Loucy (cell line): Measurements from ENCODE around the gene GCAT.

ENCODE experiments used
- H2AFZ ChIP-seq: fragments of 200-600 bp; sonication (generic); 2 replicates; pipeline ENCODE4 v1.6.0; 2016; ENCODE audit warnings: antibody characterized with exemption, mild to moderate bottlenecking, low read length, moderate library complexity
- H3F3A ChIP-seq: fragments of 200-600 bp; 2 replicates; pipeline ENCODE4 v1.6.0; 2016; ENCODE audit warnings: antibody characterized with exemption, low read depth, mild to moderate bottlenecking
- H3K27me3 ChIP-seq: fragments of 200-600 bp; sonication (generic); 2 replicates; pipeline ENCODE4 v1.6.1; 2014; ENCODE audit warnings: low read length, mild to moderate bottlenecking; ENCODE audit not compliant: insufficient read depth, poor library complexity, severe bottlenecking
- H3K36me3 ChIP-seq: fragments of 200-600 bp; sonication (generic); 2 replicates; pipeline ENCODE4 v1.6.1; 2016; ENCODE audit warnings: low read length; ENCODE audit not compliant: insufficient read depth
- H3K4me1 ChIP-seq: fragments of 200-600 bp; sonication (generic); 2 replicates; pipeline ENCODE4 v1.5.1; 2014; ENCODE audit warnings: low read length, mild to moderate bottlenecking; ENCODE audit not compliant: insufficient read depth, poor library complexity, severe bottlenecking
- H3K4me2 ChIP-seq: fragments of 200-600 bp; sonication (generic); 2 replicates; pipeline ENCODE4 v1.6.0; 2014; ENCODE audit warnings: antibody characterized with exemption, low read length, low read depth, mild to moderate bottlenecking; ENCODE audit not compliant: poor library complexity, severe bottlenecking
- H3K4me3 ChIP-seq: fragments of 200-600 bp; sonication (generic); 2 replicates; pipeline ENCODE4 v1.5.1; 2014; ENCODE audit warnings: low read length, mild to moderate bottlenecking, mixed read lengths; ENCODE audit not compliant: poor library complexity, severe bottlenecking
- H3K79me2 ChIP-seq: fragments of 200-600 bp; sonication (generic); 2 replicates; pipeline ENCODE4 v1.6.1; 2014; ENCODE audit warnings: low read length; ENCODE audit not compliant: insufficient read depth
- H3K9ac ChIP-seq: fragments of 200-600 bp; sonication (generic); 2 replicates; pipeline ENCODE4 v1.6.0; 2014; ENCODE audit warnings: mild to moderate bottlenecking, low read depth, low read length, moderate library complexity; ENCODE audit not compliant: poor library complexity, severe bottlenecking
- H3K9me2 ChIP-seq: fragments of 200-600 bp; sonication (generic); replicated peaks from 2 replicates; pipeline ENCODE4 v1.6.1; 2016; ENCODE audit warnings: low read depth, low read length, mixed read lengths
- H3K9me3 ChIP-seq: fragments of 200-600 bp; sonication (generic); 2 replicates; pipeline ENCODE4 v1.6.1; 2014; ENCODE audit warnings: mild to moderate bottlenecking, antibody characterized with exemption, low read length, low read depth; ENCODE audit not compliant: insufficient read depth
- H4K20me1 ChIP-seq: fragments of 200-600 bp; sonication (generic); 2 replicates; pipeline ENCODE4 v1.6.0; 2014; ENCODE audit warnings: antibody characterized with exemption, low read length, mild to moderate bottlenecking; ENCODE audit not compliant: insufficient read depth, poor library complexity, severe bottlenecking
- EZH2phosphoT487 ChIP-seq: fragments of 200-600 bp; IDR thresholded peaks from 2 replicates; pipeline ENCODE4 v1.6.1; 2018; ENCODE audit warnings: antibody characterized with exemption, mild to moderate bottlenecking, moderate library complexity, borderline replicate concordance
- TF ChIP-seq, protein P1 (sequence below): fragments of 200-600 bp; sonication (generic); conservative IDR thresholded peaks from 2 replicates; pipeline ENCODE4 v1.5.1; 2014; ENCODE audit warnings: mild to moderate bottlenecking, antibody characterized with exemption, low read length

GCAT gene

DNA sequence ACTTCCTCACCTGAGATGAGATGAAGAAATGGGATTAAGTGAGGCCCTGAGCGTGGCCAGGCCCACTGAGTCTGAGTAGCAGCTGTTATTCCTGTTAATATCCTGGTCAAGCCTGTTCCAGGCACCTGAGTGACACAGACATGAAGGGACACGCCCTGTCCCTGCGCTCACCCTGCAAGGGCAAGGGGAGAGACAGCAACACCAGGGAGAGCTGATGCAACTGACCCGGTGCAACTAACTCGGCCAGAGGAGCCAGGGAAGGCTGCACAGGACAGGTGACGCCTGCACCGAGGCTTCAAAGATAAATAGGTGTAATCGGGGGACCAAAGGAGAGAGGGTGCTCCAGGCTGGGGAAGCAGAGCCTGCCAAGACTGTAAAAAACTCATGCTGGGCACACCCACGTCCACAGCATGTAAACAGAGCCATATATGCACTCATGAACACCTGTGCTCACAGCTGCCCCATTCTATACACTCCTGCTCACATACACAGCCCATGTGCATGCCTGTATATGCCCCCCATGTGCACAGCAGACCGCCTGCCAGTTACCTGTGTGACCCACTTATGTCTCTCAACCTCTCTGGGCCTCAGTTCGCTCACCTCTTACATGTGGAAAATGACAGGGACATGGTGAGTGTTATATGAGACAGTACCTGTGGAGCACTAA, 22.8 kb upstream of the GCAT start:
- no peaks in the 10 kb centered on the region for H3K9me2 ChIP-seq
- no peak overlapping the region for H3K9ac ChIP-seq
- H4K20me1 ChIP-seq = no peaks in the 10 kb centered on the region
- H3K4me1 ChIP-seq = no peaks in the 10 kb centered on the region
- no peak overlapping the region for H2AFZ ChIP-seq
- no peaks in the 10 kb centered on the region for H3K27me3 ChIP-seq
- no peaks in the 10 kb centered on the region for H3K36me3 ChIP-seq
- no peak overlapping the region for H3K4me3 ChIP-seq
- H3K9me3 ChIP-seq = no peaks in the 10 kb centered on the region
- H3K4me2 ChIP-seq = no peak overlapping the region
- no peaks in the 10 kb centered on the region for H3K79me2 ChIP-seq
- TF ChIP-seq, protein P1, sequence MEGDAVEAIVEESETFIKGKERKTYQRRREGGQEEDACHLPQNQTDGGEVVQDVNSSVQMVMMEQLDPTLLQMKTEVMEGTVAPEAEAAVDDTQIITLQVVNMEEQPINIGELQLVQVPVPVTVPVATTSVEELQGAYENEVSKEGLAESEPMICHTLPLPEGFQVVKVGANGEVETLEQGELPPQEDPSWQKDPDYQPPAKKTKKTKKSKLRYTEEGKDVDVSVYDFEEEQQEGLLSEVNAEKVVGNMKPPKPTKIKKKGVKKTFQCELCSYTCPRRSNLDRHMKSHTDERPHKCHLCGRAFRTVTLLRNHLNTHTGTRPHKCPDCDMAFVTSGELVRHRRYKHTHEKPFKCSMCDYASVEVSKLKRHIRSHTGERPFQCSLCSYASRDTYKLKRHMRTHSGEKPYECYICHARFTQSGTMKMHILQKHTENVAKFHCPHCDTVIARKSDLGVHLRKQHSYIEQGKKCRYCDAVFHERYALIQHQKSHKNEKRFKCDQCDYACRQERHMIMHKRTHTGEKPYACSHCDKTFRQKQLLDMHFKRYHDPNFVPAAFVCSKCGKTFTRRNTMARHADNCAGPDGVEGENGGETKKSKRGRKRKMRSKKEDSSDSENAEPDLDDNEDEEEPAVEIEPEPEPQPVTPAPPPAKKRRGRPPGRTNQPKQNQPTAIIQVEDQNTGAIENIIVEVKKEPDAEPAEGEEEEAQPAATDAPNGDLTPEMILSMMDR = no peak
- no peak for TF ChIP-seq EZH2phosphoT487
- no peaks in the 10 kb centered on the region for H3F3A ChIP-seq

GRCh38 chr22:37790234-37790633, 17.5 kb upstream of the GCAT start:
- no peak for TF ChIP-seq EZH2phosphoT487
- TF ChIP-seq, protein P1 = no peak
- Histone ChIP-seq H3K79me2 (no peaks in the 10 kb centered on the region), H3K4me2 (no peak overlapping the region), H3K9ac (no peak overlapping the region), H3K36me3 (no peaks in the 10 kb centered on the region), H3F3A (no peaks in the 10 kb centered on the region), H3K9me2 (no peaks in the 10 kb centered on the region), H3K4me3 (no peak overlapping the region), H2AFZ (no peak overlapping the region), H4K20me1 (no peaks in the 10 kb centered on the region), H3K4me1 (no peaks in the 10 kb centered on the region), H3K9me3 (no peaks in the 10 kb centered on the region), H3K27me3 (no peaks in the 10 kb centered on the region)

DNA sequence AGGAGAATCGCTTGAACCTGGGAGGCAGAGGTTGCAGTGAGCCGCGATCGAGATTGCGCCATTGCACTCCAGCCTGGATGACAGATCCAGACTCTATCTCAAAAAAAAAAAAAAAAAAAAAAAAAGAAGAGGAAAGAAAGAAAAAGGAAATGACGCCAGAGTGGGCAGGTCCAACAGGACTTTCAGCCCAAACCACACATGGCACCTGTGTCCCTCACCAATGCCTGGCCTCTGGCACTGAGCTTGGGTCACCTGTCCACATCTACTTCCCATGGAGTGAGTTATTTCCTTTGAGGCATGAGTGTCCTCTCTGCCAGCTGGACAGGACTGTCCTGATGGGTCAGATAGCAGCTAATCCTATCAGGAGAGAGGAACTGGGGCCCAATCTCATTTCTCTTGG, 15.2 kb upstream of the GCAT start:
- H3K9me3 ChIP-seq = no peaks in the 10 kb centered on the region
- no peaks in the 10 kb centered on the region for H3F3A ChIP-seq
- H3K36me3 ChIP-seq = no peaks in the 10 kb centered on the region
- no peak overlapping the region for H3K4me2 ChIP-seq
- no peak overlapping the region for H2AFZ ChIP-seq
- no peaks in the 10 kb centered on the region for H3K4me1 ChIP-seq
- H3K27me3 ChIP-seq = no peaks in the 10 kb centered on the region
- H3K9me2 ChIP-seq = no peaks in the 10 kb centered on the region
- TF ChIP-seq EZH2phosphoT487 = no peak
- TF ChIP-seq, protein P1 = no peak
- H3K9ac ChIP-seq = no peak overlapping the region
- H4K20me1 ChIP-seq = no peaks in the 10 kb centered on the region
- no peaks in the 10 kb centered on the region for H3K79me2 ChIP-seq
- H3K4me3 ChIP-seq = no peak overlapping the region
